ENCODE measurements around the gene LRIG3.

The LRIG3 gene

DNA sequence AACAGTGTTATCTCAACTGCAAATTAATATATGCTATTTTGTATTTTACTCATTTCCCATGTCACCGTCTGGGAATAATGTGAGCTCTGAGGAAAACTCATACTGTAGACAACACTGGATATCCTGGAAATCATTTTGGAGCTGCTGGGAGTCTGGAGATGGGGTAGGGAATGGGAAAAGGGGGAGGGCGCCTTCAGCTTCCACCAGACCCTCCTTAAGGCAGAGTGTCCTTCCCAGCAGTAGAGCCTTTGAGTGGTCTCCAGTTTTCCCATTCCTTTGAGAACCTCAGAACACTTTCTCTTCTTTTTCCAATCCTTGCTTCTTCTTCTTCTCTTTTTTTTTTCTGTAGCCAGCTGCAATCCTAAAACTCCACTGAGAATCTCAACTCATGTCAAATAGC, 5.4 kb upstream of the LRIG3 start:
- Histone ChIP-seq H3K79me2 (ENCODE audit: control insufficient read depth, insufficient read depth, low read length, poor library complexity) (no peaks in the 10 kb centered on the region), H2BK12ac (ENCODE audit: low read length) (no peak overlapping the region), H3K18ac (ENCODE audit: low read length) (no peak overlapping the region), H3K9me3 (ENCODE audit: insufficient read depth, low read depth, low read length) (no peaks in the 10 kb centered on the region), H3K79me1 (ENCODE audit: low read length) (no peaks in the 10 kb centered on the region), H4K8ac (ENCODE audit: low read depth, low read length) (no peak overlapping the region), H3K4me1 (ENCODE audit: control insufficient read depth in 1 of 2, insufficient read depth in 2 of 2, low read length in 2 of 2) (no peaks in the 10 kb centered on the region), H4K12ac (ENCODE audit: low read depth, low read length) (no peak overlapping the region), H3K4me2 (ENCODE audit: low read length) (no peak overlapping the region), H3K27me3 (ENCODE audit: insufficient read depth, low read length) (no peaks in the 10 kb centered on the region), H2BK5ac (ENCODE audit: low read depth, low read length, poor library complexity) (no peak overlapping the region), H3K27ac (ENCODE audit: low read depth, low read length) (no peak overlapping the region), H2AFZ (ENCODE audit: insufficient read depth, low read length, poor library complexity) (no peak overlapping the region), H3K23ac (ENCODE audit: low read length) (no peak overlapping the region), H3K36me3 (ENCODE audit: control insufficient read depth in 1 of 2, insufficient read depth in 2 of 2, low read length in 2 of 2) (no peaks in the 10 kb centered on the region), H2BK120ac (ENCODE audit: insufficient read depth, low read length, poor library complexity) (no peak overlapping the region), H3K9ac (ENCODE audit: low read length) (no peak overlapping the region), H3K4ac (ENCODE audit: low read depth, low read length) (no peak overlapping the region), H2AK5ac (ENCODE audit: low read length) (no peak overlapping the region), H3K14ac (ENCODE audit: low read length) (no peak overlapping the region), H4K91ac (ENCODE audit: low read depth, low read length) (no peak overlapping the region), H3K4me3 (ENCODE audit: low read depth, low read length) (no peak overlapping the region)
- WGBS (ENCODE audit: extremely low coverage, insufficient coverage, insufficient read length) = no CpG with 5 or more reads among the region's 2 CpGs
- DNase-seq = no peak

- Histone ChIP-seq H3K18ac (ENCODE audit: low read length) (no peak overlapping the region), H2AFZ (ENCODE audit: insufficient read depth, low read length, poor library complexity) (no peak overlapping the region), H3K27ac (ENCODE audit: low read depth, low read length) (no peak overlapping the region), H3K4me2 (ENCODE audit: low read length) (no peak overlapping the region), H2BK120ac (ENCODE audit: insufficient read depth, low read length, poor library complexity) (no peak overlapping the region), H3K9ac (ENCODE audit: low read length) (no peak overlapping the region), H3K4ac (ENCODE audit: low read depth, low read length) (no peak overlapping the region), H3K79me1 (ENCODE audit: low read length) (peaks cover 1% of the 10 kb centered on the region), H4K91ac (ENCODE audit: low read depth, low read length) (no peak overlapping the region), H3K14ac (ENCODE audit: low read length) (no peak overlapping the region), H4K8ac (ENCODE audit: low read depth, low read length) (no peak overlapping the region), H3K9me3 (ENCODE audit: insufficient read depth, low read depth, low read length) (no peaks in the 10 kb centered on the region), H3K79me2 (ENCODE audit: control insufficient read depth, insufficient read depth, low read length, poor library complexity) (no peaks in the 10 kb centered on the region), H2BK12ac (ENCODE audit: low read length) (no peak overlapping the region), H4K12ac (ENCODE audit: low read depth, low read length) (no peak overlapping the region), H3K27me3 (ENCODE audit: insufficient read depth, low read length) (no peaks in the 10 kb centered on the region), H3K23ac (ENCODE audit: low read length) (no peak overlapping the region), H2BK5ac (ENCODE audit: low read depth, low read length, poor library complexity) (no peak overlapping the region), H3K36me3 (ENCODE audit: control insufficient read depth in 1 of 2, insufficient read depth in 2 of 2, low read length in 2 of 2) (no peaks in the 10 kb centered on the region), H3K4me1 (ENCODE audit: control insufficient read depth in 1 of 2, insufficient read depth in 2 of 2, low read length in 2 of 2) (no peaks in the 10 kb centered on the region), H3K4me3 (ENCODE audit: low read depth, low read length) (no peak overlapping the region), H2AK5ac (ENCODE audit: low read length) (no peak overlapping the region)
- WGBS (ENCODE audit: extremely low coverage, insufficient coverage, insufficient read length) = no CpG with 5 or more reads among the region's 1 CpG
- DNase-seq = no peak
Observed at GRCh38 chr12:58925111-58925611, 4.9 kb upstream of the LRIG3 start.

DNA sequence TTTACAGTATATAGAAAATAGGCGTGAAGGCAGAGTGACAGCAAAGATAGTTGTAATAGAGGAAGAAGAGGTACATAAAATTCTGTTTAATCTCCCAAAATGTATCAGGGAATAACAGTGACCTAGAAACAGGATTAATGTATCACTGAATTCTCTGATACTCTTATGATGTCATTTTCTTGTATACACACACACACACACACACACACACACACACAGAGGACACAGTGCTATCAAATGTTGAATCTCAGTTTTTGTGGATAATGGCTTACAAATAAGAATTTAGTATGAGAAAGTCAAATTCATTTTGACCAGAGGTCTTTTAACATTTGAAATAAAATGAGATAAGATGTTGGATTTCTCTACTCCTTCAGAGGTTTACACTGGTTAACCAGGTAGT, 4.3 kb upstream of the LRIG3 start:
- Histone ChIP-seq H4K91ac (ENCODE audit: low read depth, low read length) (no peak overlapping the region), H3K4me2 (ENCODE audit: low read length) (no peak overlapping the region), H2BK120ac (ENCODE audit: insufficient read depth, low read length, poor library complexity) (no peak overlapping the region), H3K18ac (ENCODE audit: low read length) (no peak overlapping the region), H2AK5ac (ENCODE audit: low read length) (no peak overlapping the region), H3K9ac (ENCODE audit: low read length) (no peak overlapping the region), H3K9me3 (ENCODE audit: insufficient read depth, low read depth, low read length) (no peaks in the 10 kb centered on the region), H3K14ac (ENCODE audit: low read length) (no peak overlapping the region), H3K79me1 (ENCODE audit: low read length) (peaks cover 7% of the 10 kb centered on the region), H3K4ac (ENCODE audit: low read depth, low read length) (no peak overlapping the region), H2BK5ac (ENCODE audit: low read depth, low read length, poor library complexity) (no peak overlapping the region), H3K27me3 (ENCODE audit: insufficient read depth, low read length) (no peaks in the 10 kb centered on the region), H3K23ac (ENCODE audit: low read length) (no peak overlapping the region), H3K79me2 (ENCODE audit: control insufficient read depth, insufficient read depth, low read length, poor library complexity) (peaks cover 4% of the 10 kb centered on the region), H3K27ac (ENCODE audit: low read depth, low read length) (no peak overlapping the region), H3K4me1 (ENCODE audit: control insufficient read depth in 1 of 2, insufficient read depth in 2 of 2, low read length in 2 of 2) (no peaks in the 10 kb centered on the region), H2BK12ac (ENCODE audit: low read length) (no peak overlapping the region), H4K8ac (ENCODE audit: low read depth, low read length) (no peak overlapping the region), H3K4me3 (ENCODE audit: low read depth, low read length) (no peak overlapping the region), H2AFZ (ENCODE audit: insufficient read depth, low read length, poor library complexity) (no peak overlapping the region), H4K12ac (ENCODE audit: low read depth, low read length) (no peak overlapping the region), H3K36me3 (ENCODE audit: control insufficient read depth in 1 of 2, insufficient read depth in 2 of 2, low read length in 2 of 2) (no peaks in the 10 kb centered on the region)
- no CpG with 5 or more reads among the region's 1 CpG for WGBS (ENCODE audit: extremely low coverage, insufficient coverage, insufficient read length)
- no peak for DNase-seq

GRCh38 chr12:58923781-58924180, 3.5 kb upstream of the LRIG3 start:
- Histone ChIP-seq H2BK5ac (ENCODE audit: low read depth, low read length, poor library complexity) (no peak overlapping the region), H3K4me3 (ENCODE audit: low read depth, low read length) (no peak overlapping the region), H2AK5ac (ENCODE audit: low read length) (no peak overlapping the region), H3K36me3 (ENCODE audit: control insufficient read depth in 1 of 2, insufficient read depth in 2 of 2, low read length in 2 of 2) (no peaks in the 10 kb centered on the region), H3K14ac (ENCODE audit: low read length) (no peak overlapping the region), H3K27ac (ENCODE audit: low read depth, low read length) (no peak overlapping the region), H4K12ac (ENCODE audit: low read depth, low read length) (no peak overlapping the region), H4K8ac (ENCODE audit: low read depth, low read length) (no peak overlapping the region), H3K9me3 (ENCODE audit: insufficient read depth, low read depth, low read length) (no peaks in the 10 kb centered on the region), H3K18ac (ENCODE audit: low read length) (no peak overlapping the region), H3K79me2 (ENCODE audit: control insufficient read depth, insufficient read depth, low read length, poor library complexity) (peaks cover 6% of the 10 kb centered on the region), H3K27me3 (ENCODE audit: insufficient read depth, low read length) (no peaks in the 10 kb centered on the region), H2BK12ac (ENCODE audit: low read length) (no peak overlapping the region), H2BK120ac (ENCODE audit: insufficient read depth, low read length, poor library complexity) (no peak overlapping the region), H3K79me1 (ENCODE audit: low read length) (peaks cover 9% of the 10 kb centered on the region), H4K91ac (ENCODE audit: low read depth, low read length) (no peak overlapping the region), H3K23ac (ENCODE audit: low read length) (no peak overlapping the region), H3K4ac (ENCODE audit: low read depth, low read length) (no peak overlapping the region), H3K9ac (ENCODE audit: low read length) (no peak overlapping the region), H3K4me2 (ENCODE audit: low read length) (no peak overlapping the region), H2AFZ (ENCODE audit: insufficient read depth, low read length, poor library complexity) (no peak overlapping the region), H3K4me1 (ENCODE audit: control insufficient read depth in 1 of 2, insufficient read depth in 2 of 2, low read length in 2 of 2) (no peaks in the 10 kb centered on the region)
- WGBS (ENCODE audit: extremely low coverage, insufficient coverage, insufficient read length) = no CpG with 5 or more reads among the region's 4 CpGs
- no peak for DNase-seq

All from trophoblast cell (in vitro differentiated cells and primary cell).